ENCODE measurements around the gene JARID2.

DNA sequence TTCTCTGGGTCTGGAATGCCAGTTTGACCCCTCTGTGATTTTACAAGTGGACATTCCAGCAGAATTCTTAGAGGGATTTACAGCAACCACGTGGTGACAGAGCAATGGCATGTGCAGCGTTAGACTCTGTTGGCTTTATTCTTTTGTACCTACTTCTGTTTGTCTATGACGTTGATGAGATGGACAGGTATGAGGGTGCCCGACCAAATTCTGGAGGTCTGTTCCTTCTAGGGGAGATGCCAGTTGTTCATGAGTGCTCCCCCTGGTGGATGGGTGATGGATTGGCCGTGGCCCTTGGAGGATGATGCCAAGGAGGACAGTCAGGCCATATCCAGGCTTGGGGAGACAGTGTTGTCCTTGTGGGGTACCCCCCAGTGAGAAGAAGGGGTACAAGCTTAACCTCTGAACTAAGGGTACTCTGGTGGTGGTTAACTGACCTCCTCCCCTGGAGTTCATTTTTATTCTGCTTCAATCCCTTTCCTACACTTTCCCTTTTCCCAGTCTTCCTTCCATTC is 218.4 kb downstream of the JARID2 start:
- TF ChIP-seq EZH2 (IDR thresholded peaks at IDR 0.05; ENCODE audit: borderline replicate concordance, low read length), result no peak
- TF ChIP-seq, protein P1, sequence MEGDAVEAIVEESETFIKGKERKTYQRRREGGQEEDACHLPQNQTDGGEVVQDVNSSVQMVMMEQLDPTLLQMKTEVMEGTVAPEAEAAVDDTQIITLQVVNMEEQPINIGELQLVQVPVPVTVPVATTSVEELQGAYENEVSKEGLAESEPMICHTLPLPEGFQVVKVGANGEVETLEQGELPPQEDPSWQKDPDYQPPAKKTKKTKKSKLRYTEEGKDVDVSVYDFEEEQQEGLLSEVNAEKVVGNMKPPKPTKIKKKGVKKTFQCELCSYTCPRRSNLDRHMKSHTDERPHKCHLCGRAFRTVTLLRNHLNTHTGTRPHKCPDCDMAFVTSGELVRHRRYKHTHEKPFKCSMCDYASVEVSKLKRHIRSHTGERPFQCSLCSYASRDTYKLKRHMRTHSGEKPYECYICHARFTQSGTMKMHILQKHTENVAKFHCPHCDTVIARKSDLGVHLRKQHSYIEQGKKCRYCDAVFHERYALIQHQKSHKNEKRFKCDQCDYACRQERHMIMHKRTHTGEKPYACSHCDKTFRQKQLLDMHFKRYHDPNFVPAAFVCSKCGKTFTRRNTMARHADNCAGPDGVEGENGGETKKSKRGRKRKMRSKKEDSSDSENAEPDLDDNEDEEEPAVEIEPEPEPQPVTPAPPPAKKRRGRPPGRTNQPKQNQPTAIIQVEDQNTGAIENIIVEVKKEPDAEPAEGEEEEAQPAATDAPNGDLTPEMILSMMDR (conservative IDR thresholded peaks at IDR 0.05 in 1 of 2, IDR thresholded peaks at IDR 0.05 in 1 of 2; ENCODE audit: extremely low read depth in 1 of 2, insufficient read depth in 1 of 2, low read depth in 1 of 2, low read length in 2 of 2), result peak; percentile 75 to 76

Data from mammary epithelial cell (primary cell).